Uterus (tissue), 2 donors: ENCODE measurements around the gene KIF3B.

Experiments used
- POLR2A ChIP-seq, 2 donors: fragments of 450-650 bp; IDR thresholded peaks; one replicate each; pipeline ENCODE4 v1.6.1; 2016; ENCODE audit warnings: antibody characterized with exemption in 2 of 2, mild to moderate bottlenecking in 1 of 2, moderate library complexity in 1 of 2
- TF ChIP-seq, protein P1 (sequence below), 4 experiments: fragments of 200-600 bp in 2 of 4; fragments of 450-650 bp in 2 of 4; sonication (generic) in 2 of 4; IDR thresholded peaks; one replicate each; pipeline ENCODE4 v1.5.1; 2016 to 2019; ENCODE audit warnings: antibody characterized with exemption in 4 of 4, mild to moderate bottlenecking in 2 of 4, moderate library complexity in 1 of 4

- TF ChIP-seq, protein P1, sequence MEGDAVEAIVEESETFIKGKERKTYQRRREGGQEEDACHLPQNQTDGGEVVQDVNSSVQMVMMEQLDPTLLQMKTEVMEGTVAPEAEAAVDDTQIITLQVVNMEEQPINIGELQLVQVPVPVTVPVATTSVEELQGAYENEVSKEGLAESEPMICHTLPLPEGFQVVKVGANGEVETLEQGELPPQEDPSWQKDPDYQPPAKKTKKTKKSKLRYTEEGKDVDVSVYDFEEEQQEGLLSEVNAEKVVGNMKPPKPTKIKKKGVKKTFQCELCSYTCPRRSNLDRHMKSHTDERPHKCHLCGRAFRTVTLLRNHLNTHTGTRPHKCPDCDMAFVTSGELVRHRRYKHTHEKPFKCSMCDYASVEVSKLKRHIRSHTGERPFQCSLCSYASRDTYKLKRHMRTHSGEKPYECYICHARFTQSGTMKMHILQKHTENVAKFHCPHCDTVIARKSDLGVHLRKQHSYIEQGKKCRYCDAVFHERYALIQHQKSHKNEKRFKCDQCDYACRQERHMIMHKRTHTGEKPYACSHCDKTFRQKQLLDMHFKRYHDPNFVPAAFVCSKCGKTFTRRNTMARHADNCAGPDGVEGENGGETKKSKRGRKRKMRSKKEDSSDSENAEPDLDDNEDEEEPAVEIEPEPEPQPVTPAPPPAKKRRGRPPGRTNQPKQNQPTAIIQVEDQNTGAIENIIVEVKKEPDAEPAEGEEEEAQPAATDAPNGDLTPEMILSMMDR (IDR thresholded peaks at IDR 0.05): no peak
- no peak for TF ChIP-seq POLR2A (IDR thresholded peaks at IDR 0.05)
Observed at GRCh38 chr20:32382102-32382950, 104.9 kb downstream of the KIF3B start.
